Astrocyte of the cerebellum (primary cell): ENCODE data around the gene SCAPER.
"Not testable (repeated sequence)": the region's sequence is repeated elsewhere in the genome, so short reads cannot be mapped to it uniquely, and the experiment has no call there.

Experiments used
- DNase-seq: peaks from one replicate; pipeline ENCODE4 v3.0.0-alpha.2; 2011; ENCODE audit warnings: low read depth
- H3K4me3 ChIP-seq: 2 replicates; pipeline ENCODE4 v1.5.1; 2011; ENCODE audit warnings: mild to moderate bottlenecking, low read depth, low read length, moderate library complexity
- CTCF ChIP-seq: IDR thresholded peaks from 2 replicates; pipeline ENCODE4 v1.5.1; 2012; ENCODE audit warnings: low read length, low read depth, moderate library complexity, mild to moderate bottlenecking; ENCODE audit errors: missing control alignments
- in situ Hi-C: cut with HindIII; loops from 2 replicates; pipeline ENCODE4 v1.10.0; 2017; ENCODE audit warnings: low sequenced_read_pairs

Gene SCAPER

GRCh38 chr15:76916369-76916768, 11.2 kb upstream of the SCAPER start:
- TF ChIP-seq CTCF = no peak
- no peak overlapping the region for H3K4me3 ChIP-seq
- in situ Hi-C loops = no loop called here
- no peak for DNase-seq

GRCh38 chr15:76913737-76914136, 8.6 kb upstream of the SCAPER start:
- no peak for DNase-seq
- TF ChIP-seq CTCF = no peak
- no peak overlapping the region for H3K4me3 ChIP-seq
- in situ Hi-C loops = no loop called here

DNA sequence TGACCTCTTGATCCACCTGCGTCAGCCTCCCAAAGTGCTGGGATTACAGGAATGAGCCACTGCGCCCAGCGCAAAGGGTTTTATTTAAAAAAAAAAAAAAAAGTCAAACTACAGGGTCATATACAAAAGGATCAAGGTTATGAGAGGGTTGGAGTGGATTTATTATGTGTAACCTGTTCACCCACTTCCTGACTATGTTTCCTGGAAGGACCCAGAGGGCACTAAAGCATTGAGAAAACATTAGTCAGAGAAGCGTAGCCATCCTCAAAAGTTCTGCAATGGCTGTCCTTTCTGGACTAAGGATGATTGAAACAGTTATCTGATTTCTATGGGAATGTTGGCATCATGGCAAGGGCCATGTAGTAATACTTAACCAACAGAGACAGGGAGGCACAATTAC, 7.3 kb upstream of the SCAPER start:
- in situ Hi-C loops = no loop called here
- no peak overlapping the region for H3K4me3 ChIP-seq
- TF ChIP-seq CTCF = no peak
- no peak for DNase-seq

- in situ Hi-C loops = no loop called here
- DNase-seq = no peak
- H3K4me3 ChIP-seq = peak overlapping the region; percentile 91
- no peak for TF ChIP-seq CTCF
These were observed 715 bp upstream of the SCAPER start for GRCh38 chr15:76905855-76906254.

DNA sequence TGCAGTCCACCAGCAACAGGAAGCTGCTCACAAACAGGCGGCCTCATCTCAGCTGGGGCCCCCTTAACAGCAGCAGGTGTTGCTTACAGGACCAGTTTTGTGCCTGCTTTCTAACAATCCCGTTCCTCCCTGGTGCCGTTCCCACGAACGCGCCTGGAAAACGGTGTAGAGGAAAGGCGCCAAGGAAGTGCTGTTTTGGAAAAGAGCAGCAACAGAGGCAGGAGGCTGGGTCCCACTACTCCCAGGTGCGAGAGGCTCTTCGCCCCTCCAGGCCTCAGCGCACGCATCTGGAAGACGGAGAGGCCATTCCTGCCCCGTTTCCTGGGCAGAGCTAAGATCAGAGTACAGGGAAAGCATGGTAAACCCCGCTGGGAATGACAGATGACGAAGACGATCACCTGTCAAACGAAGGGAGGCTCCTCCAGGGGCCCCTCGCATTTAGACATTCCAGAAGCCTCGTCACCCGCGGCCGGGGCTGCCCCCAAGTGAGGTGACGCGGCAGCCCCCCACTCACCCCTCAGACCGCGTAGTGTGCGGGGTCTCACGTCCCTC, 603 bp downstream of the SCAPER start:
- no peak for TF ChIP-seq CTCF
- H3K4me3 ChIP-seq = peak overlapping the region; percentile 91
- no peak for DNase-seq
- in situ Hi-C loops = no loop called here

GRCh38 chr15:76903251-76903681, 1.9 kb downstream of the SCAPER start:
- in situ Hi-C loops = no loop called here
- DNase-seq = no peak
- no peak overlapping the region for H3K4me3 ChIP-seq
- TF ChIP-seq CTCF = peak; percentile 18

DNA sequence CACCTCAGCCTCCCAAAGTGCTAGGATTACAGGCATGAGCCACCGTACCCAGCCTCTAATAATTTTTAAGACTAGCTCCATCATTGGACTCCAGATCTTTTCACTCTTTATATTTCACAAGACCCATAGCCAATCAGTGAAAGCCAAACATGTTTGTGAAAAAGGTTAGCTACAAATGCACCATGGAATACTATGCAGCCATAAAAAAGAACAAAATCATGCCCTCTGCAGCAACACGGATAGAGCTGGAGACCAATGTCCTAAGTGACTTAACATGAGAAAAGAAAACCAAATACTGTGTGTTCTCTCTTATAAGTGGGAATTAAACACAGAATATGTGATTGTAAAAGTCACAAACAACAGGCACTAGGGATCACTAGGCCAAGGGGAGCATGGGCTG, 3.2 kb downstream of the SCAPER start:
- no peak overlapping the region for H3K4me3 ChIP-seq
- no peak for TF ChIP-seq CTCF
- in situ Hi-C loops = no loop called here
- no peak for DNase-seq

GRCh38 chr15:76899931-76900310, 5.2 kb downstream of the SCAPER start:
- H3K4me3 ChIP-seq, DNase-seq, in situ Hi-C loops: not testable (repeated sequence)

DNA sequence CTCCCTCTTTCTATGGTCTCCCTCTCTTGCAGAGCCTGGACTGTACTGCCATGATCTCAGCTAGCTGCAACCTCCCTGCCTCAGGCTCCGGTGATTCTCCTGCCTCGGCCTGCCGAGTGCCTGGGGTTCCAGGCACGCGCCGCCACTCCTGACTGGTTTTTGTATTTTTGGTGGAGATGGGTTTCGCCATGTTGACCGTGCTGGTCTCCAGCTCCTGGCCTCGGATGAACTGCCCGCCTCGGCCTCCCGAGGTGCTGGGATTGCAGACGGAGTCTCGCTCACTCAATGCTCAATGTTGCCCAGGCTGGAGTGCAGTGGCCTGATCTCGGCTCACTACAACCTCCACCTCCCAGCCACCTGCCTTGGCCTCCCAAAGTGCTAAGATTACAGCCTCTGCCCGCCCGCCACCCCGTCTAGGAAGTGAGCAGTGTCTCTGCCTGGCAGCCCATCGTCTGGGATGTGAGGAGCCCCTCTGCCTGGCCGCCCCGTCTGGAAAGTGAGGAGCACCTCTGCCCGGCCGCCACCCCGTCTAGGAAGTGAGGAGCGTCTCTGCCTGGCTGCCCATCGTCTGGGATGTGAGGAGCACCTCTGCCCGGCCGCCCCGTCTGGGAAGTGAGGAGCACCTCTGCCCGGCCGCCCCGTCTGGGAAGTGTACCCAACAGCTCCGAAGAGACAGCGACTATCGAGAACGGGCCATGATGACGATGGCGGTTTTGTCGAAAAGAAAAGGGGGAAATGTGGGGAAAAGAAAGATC, 5.8 kb downstream of the SCAPER start:
- H3K4me3 ChIP-seq, in situ Hi-C loops, DNase-seq: not testable (repeated sequence)
